HG03103 (cell line): ENCODE data around the gene DLL1.

ENCODE experiments used
- ATAC-seq: cut with Tn5 transposase; IDR thresholded peaks from one replicate; pipeline ENCODE4 v1.9.1; 2021; ENCODE audit warnings: low read depth; ENCODE audit not compliant: unreplicated experiment

DLL1 gene

DNA sequence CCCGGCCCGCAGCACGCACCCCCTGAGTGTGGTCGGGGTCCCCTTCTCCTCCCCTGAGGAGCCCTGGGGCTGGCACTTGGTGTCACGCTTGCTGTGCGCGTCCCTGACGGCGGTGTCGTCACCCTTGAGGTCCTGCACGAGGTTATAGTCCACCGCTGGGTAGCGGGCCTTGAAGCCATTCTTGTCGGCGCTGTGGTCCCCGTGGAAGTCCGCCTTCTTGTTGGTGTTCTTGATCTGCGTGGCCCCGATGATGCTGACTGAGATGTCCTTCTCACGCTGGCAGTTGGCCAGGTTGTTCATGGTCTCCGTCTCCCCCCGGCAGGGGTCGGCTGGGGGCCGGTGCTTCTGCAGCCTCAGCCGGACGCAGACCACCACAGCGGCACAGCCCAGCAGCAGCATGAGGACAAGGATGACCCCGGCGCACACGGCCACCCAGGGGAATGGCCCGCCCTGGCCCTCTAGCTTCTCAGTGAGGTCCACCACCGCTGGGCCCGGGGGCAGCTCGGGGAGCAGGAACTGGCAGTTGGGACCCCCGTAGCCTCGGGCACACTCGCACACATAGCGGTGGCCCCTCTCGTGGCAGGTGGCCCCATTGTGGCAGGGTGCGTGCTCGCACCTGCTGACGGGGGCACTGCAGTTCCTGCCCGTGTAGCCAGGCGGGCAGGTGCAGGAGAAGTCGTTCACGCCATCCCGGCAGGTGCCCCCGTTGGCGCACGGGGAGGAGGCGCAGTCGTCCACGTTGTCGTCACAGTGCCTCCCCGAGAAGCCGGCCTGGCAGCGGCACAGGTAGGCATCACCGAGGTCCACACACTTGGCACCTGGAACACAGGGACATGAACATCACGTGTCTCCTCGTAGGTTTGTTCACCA, 7.4 kb downstream of the DLL1 start:
- ATAC-seq, result no peak

- no peak for ATAC-seq
Measured at GRCh38 chr6:170282512-170283158, 8.2 kb downstream of the DLL1 start.

GRCh38 chr6:170281331-170282292, 9.3 kb downstream of the DLL1 start:
- ATAC-seq, result no peak

GRCh38 chr6:170280689-170281045, 10.2 kb downstream of the DLL1 start:
- ATAC-seq, result no peak

DNA sequence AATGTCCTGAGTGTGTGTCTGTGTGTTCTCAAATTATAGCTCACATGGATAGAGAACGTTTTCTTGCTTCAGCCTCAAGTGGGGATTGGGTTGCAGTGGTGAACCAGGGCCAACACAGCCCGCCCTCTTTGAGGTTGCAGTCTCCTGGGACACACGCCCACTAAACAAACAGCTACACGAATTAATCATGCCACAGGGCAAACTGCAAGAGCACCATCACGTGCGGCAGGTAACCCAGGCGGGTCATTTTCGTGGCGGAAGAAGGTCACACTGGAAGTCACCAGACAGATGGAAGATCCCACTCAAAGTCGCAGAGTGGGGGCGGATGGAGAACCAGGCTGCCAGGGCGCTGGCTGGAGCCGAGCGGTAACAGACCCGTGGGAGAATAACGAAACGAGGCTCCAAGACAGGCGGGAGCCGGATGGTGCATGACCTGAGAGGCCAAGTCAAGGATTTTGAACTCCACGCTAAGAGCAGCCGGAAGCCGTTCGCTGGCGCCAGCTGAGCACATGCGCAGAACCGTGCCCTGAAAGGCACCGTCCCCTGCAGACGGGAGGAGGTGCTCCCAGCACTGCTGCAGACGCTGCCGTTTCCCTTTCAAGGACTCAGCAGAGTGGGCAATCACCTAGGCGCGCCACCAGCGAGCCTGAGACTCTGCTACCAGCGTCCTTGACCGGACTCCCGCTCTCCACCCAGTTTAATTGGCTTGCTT, 10.7 kb downstream of the DLL1 start:
- ATAC-seq, result no peak

GRCh38 chr6:170279426-170279825, 11.5 kb downstream of the DLL1 start:
- ATAC-seq, result no peak

GRCh38 chr6:170278743-170279094, 12.2 kb downstream of the DLL1 start:
- no peak for ATAC-seq

GRCh38 chr6:170277893-170278742, 12.8 kb downstream of the DLL1 start:
- no peak for ATAC-seq

DNA sequence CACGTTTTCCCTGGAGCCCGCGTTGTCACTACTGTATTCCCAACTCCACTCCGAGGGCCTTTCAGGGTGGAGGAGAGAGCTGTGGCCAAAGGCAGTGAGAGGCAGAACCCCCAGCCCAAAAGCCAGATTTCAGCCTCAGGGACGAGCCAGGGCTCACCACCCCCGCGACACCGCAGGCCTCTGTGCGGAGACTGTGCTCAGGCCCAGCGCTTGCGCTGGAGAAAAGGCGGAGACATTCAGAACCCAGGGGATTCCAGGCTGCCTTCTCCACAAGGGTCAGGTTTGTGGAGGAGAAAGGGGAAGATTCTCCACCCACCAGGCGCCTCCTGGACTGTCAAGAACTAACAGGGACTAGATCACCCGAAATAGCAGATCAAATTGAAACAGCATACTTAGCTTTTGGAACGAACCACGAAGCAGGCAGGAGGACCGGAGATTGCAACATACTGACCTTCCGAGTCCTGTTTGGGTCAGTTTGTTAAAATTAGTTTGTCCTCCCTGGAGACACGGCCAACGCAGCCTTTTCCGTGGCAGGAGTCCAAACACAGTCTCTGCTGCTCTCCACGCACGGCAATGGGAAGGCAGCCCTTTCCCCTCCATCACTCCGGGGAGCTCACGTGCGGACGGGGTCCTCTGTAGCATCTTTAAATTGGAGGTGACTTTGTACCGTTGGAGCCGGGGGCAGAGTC, 14.4 kb downstream of the DLL1 start:
- no peak for ATAC-seq

GRCh38 chr6:170274713-170275560, 15.9 kb downstream of the DLL1 start:
- ATAC-seq, result no peak

GRCh38 chr6:170273681-170274080, 17.2 kb downstream of the DLL1 start:
- no peak for ATAC-seq

- ATAC-seq, result no peak
Measured at GRCh38 chr6:170273191-170273590, 17.7 kb downstream of the DLL1 start.

- no peak for ATAC-seq
Measured at GRCh38 chr6:170272341-170273065, 18.4 kb downstream of the DLL1 start.

GRCh38 chr6:170271771-170272314, 19.0 kb downstream of the DLL1 start:
- ATAC-seq, result peak; percentile 96

DNA sequence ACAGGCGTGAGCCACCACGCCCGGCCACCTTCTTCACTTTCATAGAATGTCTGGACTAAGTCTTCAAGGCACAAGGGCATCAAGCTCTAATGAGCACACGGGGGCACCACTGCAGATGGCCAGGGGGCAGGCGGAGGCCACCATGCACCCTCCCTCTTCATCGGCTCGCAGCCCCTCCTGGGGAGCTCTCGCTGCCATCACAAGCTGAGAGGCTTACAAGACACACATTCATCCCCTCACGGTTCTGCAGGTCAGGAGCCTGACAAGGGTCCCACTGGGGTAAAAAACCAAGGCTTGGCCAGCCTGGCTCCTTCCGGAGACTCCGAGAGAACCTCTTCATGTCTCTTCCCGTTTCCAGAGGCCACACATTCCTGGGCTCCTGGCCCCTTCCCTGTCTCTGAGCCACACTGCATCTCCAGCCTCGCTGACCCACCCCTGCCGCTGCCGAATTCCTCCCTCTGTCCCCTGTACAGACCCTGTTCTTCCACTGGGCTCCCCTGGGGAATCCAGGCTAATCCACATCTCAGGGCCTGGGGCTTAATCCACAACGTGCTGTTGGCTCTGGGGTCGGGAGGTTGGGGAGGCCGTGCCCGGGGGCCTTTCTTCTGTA, 19.8 kb downstream of the DLL1 start:
- no peak for ATAC-seq

GRCh38 chr6:170269846-170270541, 20.9 kb downstream of the DLL1 start:
- ATAC-seq, result no peak
